ENCODE measurements around the gene ETNPPL.
A peak's percentile ranks its signal among the peaks of the same experiment; 100 is the strongest.

Gene ETNPPL

DNA sequence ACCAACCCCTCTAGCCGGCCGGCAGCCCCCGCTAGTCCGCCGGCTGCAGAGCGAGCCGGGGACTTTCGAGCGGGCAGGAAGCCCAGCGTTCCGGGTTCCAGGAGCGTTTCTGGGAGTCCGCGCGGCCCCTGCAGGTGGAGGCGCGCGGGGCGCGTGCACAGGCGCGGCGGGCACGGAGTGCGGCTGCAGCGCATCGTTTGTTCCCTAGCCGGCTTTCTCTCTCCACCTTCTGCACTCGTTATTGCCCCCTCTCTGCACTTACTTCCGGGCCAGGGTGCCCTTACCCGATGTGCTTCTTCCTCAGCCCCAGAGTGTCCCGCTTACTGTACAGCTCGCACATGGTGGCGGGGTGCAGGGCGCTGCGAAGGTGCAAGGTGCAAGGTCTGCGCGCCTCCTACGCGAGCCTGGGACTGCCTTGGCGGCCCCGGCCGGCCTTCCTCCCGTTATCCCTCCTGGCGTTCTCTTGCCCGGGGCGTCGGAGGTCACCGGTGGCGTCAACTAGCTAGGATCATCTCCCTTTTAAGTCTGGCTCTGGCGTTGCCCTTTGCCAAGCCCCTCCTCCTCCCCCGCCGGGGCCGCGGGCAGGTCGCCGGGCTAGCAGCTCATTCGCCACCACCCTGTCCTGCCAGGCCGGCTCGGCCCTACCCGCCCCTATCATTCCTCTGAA lies at the start of gene ETNPPL:
ETNPPL (minus strand) TSS at position 495 of the 667 bp plus-strand sequence; CDS start at position 340, 155 bp downstream.
- H3K4me1 Mint-ChIP-seq (ENCODE audit: low read depth) = peaks cover 8% of the 10 kb centered on the region
- H3K36me3 Mint-ChIP-seq (ENCODE audit: low read depth) = peaks cover 1% of the 10 kb centered on the region
- peaks cover 65% of the 10 kb centered on the region for H3K27me3 Mint-ChIP-seq (ENCODE audit: low read depth)
- H3K27ac Mint-ChIP-seq = no peak within 1 kb of the TSS
- H3K9me3 Mint-ChIP-seq = no peaks in the 10 kb centered on the region
- peak within 1 kb of the TSS; percentile 83 for H3K4me3 Mint-ChIP-seq

- H3K27ac Mint-ChIP-seq = no peak overlapping the region
- H3K4me1 Mint-ChIP-seq (ENCODE audit: low read depth) = peaks cover 2% of the 10 kb centered on the region
- peaks cover 49% of the 10 kb centered on the region for H3K27me3 Mint-ChIP-seq (ENCODE audit: low read depth)
- H3K9me3 Mint-ChIP-seq = no peaks in the 10 kb centered on the region
- no peak overlapping the region for H3K4me3 Mint-ChIP-seq
- no peaks in the 10 kb centered on the region for H3K36me3 Mint-ChIP-seq (ENCODE audit: low read depth)
Measured at GRCh38 chr4:108811486-108811885, 48.6 kb upstream of the ETNPPL start.

GRCh38 chr4:108810087-108810486 lies 47.2 kb upstream of the ETNPPL start:
- H3K36me3 Mint-ChIP-seq (ENCODE audit: low read depth) = no peaks in the 10 kb centered on the region
- H3K4me1 Mint-ChIP-seq (ENCODE audit: low read depth) = peaks cover 2% of the 10 kb centered on the region
- H3K27me3 Mint-ChIP-seq (ENCODE audit: low read depth) = peaks cover 40% of the 10 kb centered on the region

DNA sequence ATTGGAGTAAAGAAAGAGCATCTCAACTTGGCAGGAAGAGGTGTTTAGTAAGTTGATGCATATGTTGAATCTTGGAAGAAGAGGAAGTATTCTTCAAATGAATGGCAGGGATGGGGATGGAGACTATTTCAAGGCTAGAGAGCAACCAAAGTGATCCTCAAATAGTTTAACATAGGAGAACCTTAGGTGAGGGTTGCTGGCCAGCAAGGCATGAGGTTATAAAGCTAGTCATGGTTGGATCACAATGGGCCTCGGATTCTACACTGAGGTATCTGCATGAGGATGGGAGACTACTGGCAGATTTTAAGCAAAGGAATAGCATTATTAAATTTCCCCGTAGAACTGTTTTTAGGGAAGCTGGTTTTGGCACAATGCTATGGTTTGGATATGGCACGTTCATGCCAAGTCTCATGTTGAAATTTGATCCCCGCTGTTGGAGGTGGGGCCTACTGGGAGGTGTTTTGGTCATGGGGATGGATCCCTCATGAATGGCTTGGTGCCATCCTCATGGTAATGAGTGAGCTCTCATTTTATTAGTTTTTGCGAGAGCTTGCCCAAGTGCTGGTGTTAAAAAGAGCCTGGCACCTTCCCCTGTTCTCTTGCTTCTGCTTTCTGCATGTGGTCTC lies 41.9 kb upstream of the ETNPPL start:
- no peak overlapping the region for H3K27ac Mint-ChIP-seq
- H3K4me1 Mint-ChIP-seq (ENCODE audit: low read depth) = no peaks in the 10 kb centered on the region
- no peaks in the 10 kb centered on the region for H3K9me3 Mint-ChIP-seq
- H3K36me3 Mint-ChIP-seq (ENCODE audit: low read depth) = no peaks in the 10 kb centered on the region
- peaks cover 7% of the 10 kb centered on the region for H3K27me3 Mint-ChIP-seq (ENCODE audit: low read depth)
- H3K4me3 Mint-ChIP-seq = no peak overlapping the region

More at GRCh38 chr4:108810087-108810486, 47.2 kb upstream of the ETNPPL start:
- no peak overlapping the region for H3K4me3 Mint-ChIP-seq
- H3K9me3 Mint-ChIP-seq = no peaks in the 10 kb centered on the region
- no peak overlapping the region for H3K27ac Mint-ChIP-seq

GRCh38 chr4:108799306-108799705 lies 36.5 kb upstream of the ETNPPL start:
- Mint-ChIP-seq H3K4me3 (no peak overlapping the region), H3K27ac (no peak overlapping the region), H3K36me3 (ENCODE audit: low read depth) (no peaks in the 10 kb centered on the region), H3K4me1 (ENCODE audit: low read depth) (no peaks in the 10 kb centered on the region), H3K9me3 (no peaks in the 10 kb centered on the region), H3K27me3 (ENCODE audit: low read depth) (peaks cover 5% of the 10 kb centered on the region)

DNA sequence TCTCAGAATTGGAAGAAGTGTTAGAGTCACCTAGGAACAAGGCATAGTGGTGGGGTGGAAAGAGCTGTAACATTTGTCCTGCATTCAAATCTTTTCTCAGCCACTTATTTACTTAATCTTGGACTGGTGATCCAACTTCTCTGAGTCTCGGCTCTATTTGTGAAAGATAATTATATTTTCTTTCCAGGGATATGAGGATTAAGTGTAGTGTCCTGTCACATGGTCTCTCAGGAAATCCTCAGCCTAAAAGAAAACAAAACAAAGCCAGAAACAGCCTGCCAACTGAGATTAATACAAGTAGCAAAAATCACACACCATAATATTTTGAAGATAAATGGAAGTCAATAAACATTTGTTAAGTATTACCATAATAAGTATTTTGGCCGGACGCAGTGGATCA lies 33.3 kb upstream of the ETNPPL start:
- Mint-ChIP-seq H3K9me3 (no peaks in the 10 kb centered on the region), H3K4me1 (ENCODE audit: low read depth) (no peaks in the 10 kb centered on the region), H3K27me3 (ENCODE audit: low read depth) (peaks cover 5% of the 10 kb centered on the region), H3K36me3 (ENCODE audit: low read depth) (no peaks in the 10 kb centered on the region), H3K4me3 (no peak overlapping the region), H3K27ac (no peak overlapping the region)

- H3K4me3 Mint-ChIP-seq = no peak overlapping the region
- no peaks in the 10 kb centered on the region for H3K36me3 Mint-ChIP-seq (ENCODE audit: low read depth)
- H3K9me3 Mint-ChIP-seq = no peaks in the 10 kb centered on the region
- H3K27me3 Mint-ChIP-seq (ENCODE audit: low read depth) = peaks cover 5% of the 10 kb centered on the region
- H3K4me1 Mint-ChIP-seq (ENCODE audit: low read depth) = no peaks in the 10 kb centered on the region
- H3K27ac Mint-ChIP-seq = no peak overlapping the region
Measured at GRCh38 chr4:108795733-108796132, 32.9 kb upstream of the ETNPPL start.

DNA sequence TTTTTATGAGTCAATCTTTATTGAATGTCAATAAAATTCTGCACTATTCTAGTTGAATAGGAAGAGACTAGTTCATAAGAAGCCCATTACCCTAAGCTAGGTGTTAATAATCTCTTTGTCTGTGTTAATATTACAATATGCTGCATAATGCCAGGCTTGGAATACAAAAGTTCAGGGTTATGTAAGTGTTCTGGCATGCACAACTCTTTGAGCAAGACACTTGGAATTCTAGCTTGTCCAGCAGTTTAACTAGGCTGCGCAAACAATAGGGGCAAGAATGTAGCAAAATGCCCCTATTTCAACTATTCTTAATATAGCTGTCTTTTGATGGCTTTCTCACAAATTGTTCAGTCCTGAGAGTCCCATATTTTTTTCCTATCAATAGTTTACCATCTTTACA lies 31.3 kb upstream of the ETNPPL start:
- no peak overlapping the region for H3K4me3 Mint-ChIP-seq
- H3K27me3 Mint-ChIP-seq (ENCODE audit: low read depth) = peaks cover 5% of the 10 kb centered on the region
- no peaks in the 10 kb centered on the region for H3K36me3 Mint-ChIP-seq (ENCODE audit: low read depth)
- H3K27ac Mint-ChIP-seq = no peak overlapping the region
- no peaks in the 10 kb centered on the region for H3K9me3 Mint-ChIP-seq
- no peaks in the 10 kb centered on the region for H3K4me1 Mint-ChIP-seq (ENCODE audit: low read depth)

- Mint-ChIP-seq H3K9me3 (no peaks in the 10 kb centered on the region), H3K4me1 (ENCODE audit: low read depth) (no peaks in the 10 kb centered on the region), H3K27me3 (ENCODE audit: low read depth) (peaks cover 5% of the 10 kb centered on the region), H3K27ac (no peak overlapping the region), H3K4me3 (no peak overlapping the region), H3K36me3 (ENCODE audit: low read depth) (no peaks in the 10 kb centered on the region)
Measured at GRCh38 chr4:108793415-108793814, 30.6 kb upstream of the ETNPPL start.

- Mint-ChIP-seq H3K9me3 (no peaks in the 10 kb centered on the region), H3K27me3 (ENCODE audit: low read depth) (no peaks in the 10 kb centered on the region), H3K4me3 (no peak overlapping the region), H3K36me3 (ENCODE audit: low read depth) (no peaks in the 10 kb centered on the region), H3K27ac (no peak overlapping the region), H3K4me1 (ENCODE audit: low read depth) (no peaks in the 10 kb centered on the region)
Measured at GRCh38 chr4:108788731-108789130, 25.9 kb upstream of the ETNPPL start.

DNA sequence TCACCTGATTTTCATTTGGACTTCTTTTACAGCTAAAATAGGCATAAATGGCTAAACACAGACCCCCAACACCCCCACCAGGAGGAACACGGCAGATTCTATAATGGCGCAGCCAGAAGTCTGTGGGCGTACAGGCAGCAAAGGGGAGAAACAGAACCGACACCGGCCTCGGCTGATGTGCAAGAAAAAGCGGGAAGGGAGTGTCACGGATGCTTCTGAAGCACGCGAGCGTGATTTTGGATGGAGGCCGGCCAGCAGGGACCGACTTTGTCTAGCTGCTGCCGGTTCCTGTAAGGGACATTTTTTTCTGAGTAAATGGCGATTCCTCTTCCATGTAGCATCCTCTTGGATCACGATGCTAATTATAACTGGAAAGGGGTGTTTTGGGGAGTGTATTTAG lies 24.9 kb upstream of the ETNPPL start:
- Mint-ChIP-seq H3K27ac (no peak overlapping the region), H3K4me3 (no peak overlapping the region), H3K4me1 (ENCODE audit: low read depth) (no peaks in the 10 kb centered on the region), H3K36me3 (ENCODE audit: low read depth) (no peaks in the 10 kb centered on the region), H3K9me3 (no peaks in the 10 kb centered on the region), H3K27me3 (ENCODE audit: low read depth) (no peaks in the 10 kb centered on the region)

DNA sequence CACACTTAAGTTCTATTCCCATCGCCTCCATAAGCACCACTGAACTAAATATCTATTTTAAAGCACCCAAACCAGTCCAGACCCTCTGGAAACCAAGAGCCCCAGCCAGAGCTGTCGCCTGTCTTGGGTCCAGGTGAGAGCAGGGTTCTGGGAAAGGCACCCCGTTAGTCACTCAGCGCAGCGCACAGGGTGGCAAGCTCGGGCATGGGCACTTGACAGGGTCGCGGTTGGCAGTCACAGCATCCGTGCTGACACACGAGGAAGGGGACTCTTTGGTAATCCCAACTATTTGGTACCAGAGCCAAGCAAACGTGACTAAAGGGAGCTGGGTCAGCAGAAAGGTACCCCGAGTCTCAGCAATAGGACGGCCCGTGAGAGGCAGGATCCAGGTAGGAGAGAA lies 24.3 kb upstream of the ETNPPL start:
- Mint-ChIP-seq H3K36me3 (ENCODE audit: low read depth) (no peaks in the 10 kb centered on the region), H3K27ac (no peak overlapping the region), H3K27me3 (ENCODE audit: low read depth) (no peaks in the 10 kb centered on the region), H3K4me1 (ENCODE audit: low read depth) (no peaks in the 10 kb centered on the region), H3K9me3 (no peaks in the 10 kb centered on the region), H3K4me3 (no peak overlapping the region)

GRCh38 chr4:108786351-108786750 lies 23.5 kb upstream of the ETNPPL start:
- Mint-ChIP-seq H3K36me3 (ENCODE audit: low read depth) (no peaks in the 10 kb centered on the region), H3K27me3 (ENCODE audit: low read depth) (no peaks in the 10 kb centered on the region), H3K4me3 (no peak overlapping the region), H3K9me3 (no peaks in the 10 kb centered on the region), H3K4me1 (ENCODE audit: low read depth) (no peaks in the 10 kb centered on the region), H3K27ac (no peak overlapping the region)

DNA sequence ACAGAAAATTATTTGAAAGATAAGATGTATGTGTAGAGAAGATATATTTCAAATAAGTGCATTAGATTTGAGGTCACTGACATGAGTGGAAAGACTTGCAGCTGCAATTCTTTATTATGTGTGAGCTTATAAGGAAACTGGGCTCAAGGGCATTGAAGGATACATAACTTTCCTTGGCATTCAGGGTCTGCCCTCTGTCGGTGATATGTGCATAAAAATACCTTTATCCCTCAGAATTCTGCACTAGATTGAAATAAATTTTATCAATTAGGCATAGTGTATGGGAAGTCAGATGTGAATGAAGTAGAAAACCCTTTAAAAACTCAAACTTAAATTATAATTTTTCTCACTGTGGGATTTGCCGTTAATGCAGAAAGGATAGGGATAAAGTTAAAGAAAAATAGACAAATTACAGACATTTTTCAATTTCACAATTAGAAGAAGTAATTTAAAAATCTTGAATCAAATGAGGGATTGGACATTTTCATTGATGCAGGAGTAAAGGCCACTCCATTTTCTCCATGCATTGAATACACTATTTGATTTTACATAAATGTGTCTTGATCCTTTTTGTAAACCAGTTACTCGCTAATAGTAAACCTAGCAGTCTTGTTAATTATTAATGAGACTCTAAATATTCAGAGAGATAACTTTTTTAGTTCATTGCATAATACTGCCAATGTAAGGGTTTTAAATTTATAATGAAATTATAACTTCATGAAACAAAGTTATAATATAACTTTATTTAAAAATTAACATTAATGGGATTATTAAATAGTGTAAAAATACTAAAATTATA lies 21.0 kb upstream of the ETNPPL start:
- H3K36me3 Mint-ChIP-seq (ENCODE audit: low read depth) = no peaks in the 10 kb centered on the region
- H3K4me3 Mint-ChIP-seq = no peak overlapping the region
- no peaks in the 10 kb centered on the region for H3K4me1 Mint-ChIP-seq (ENCODE audit: low read depth)
- H3K9me3 Mint-ChIP-seq = no peaks in the 10 kb centered on the region
- no peak overlapping the region for H3K27ac Mint-ChIP-seq
- no peaks in the 10 kb centered on the region for H3K27me3 Mint-ChIP-seq (ENCODE audit: low read depth)

DNA sequence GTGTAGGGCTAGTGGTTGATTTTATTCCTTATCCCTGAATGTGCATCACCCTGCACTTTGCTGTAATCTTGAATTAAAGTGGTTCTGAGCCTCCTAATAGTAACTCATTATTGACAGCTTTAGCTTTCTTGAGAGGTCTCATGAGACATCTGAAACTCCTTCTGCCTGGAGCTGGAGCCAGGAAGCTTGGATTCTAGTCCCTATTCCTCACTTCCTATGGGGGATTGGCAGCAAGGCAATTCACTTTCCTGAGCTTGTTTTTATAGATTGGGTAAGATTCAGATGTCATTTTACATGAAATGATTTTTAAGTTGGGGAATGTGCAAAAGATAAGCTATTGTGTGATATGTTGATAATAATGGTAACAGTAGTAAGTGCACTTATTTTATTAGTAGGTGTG lies 17.1 kb upstream of the ETNPPL start:
- no peak overlapping the region for H3K4me3 Mint-ChIP-seq
- no peaks in the 10 kb centered on the region for H3K9me3 Mint-ChIP-seq
- H3K27me3 Mint-ChIP-seq (ENCODE audit: low read depth) = peaks cover 13% of the 10 kb centered on the region
- H3K36me3 Mint-ChIP-seq (ENCODE audit: low read depth) = no peaks in the 10 kb centered on the region
- H3K27ac Mint-ChIP-seq = no peak overlapping the region
- H3K4me1 Mint-ChIP-seq (ENCODE audit: low read depth) = no peaks in the 10 kb centered on the region

Data from T-helper 1 cell treated with Interleukin-12 subunit alpha and Interleukin-12 subunit beta and Interleukin-4 antibody, amounts not matched to agents 30 μg/mL and 1 μg/mL, for 36 hours (primary cell).